Placental pericyte (primary cell): ENCODE measurements around the gene IL5RA. TPM values are rescaled to one million over a fixed set of nuclear protein-coding genes. Genes with fewer than 3 reads are reported as not detected.

ENCODE experiments used
- small RNA-seq: library from RNA; depleted of rRNA; stranded (forward); fragments of <200 nt; gene quantifications from one replicate; pipeline ENCODE3, GENCODE V24; 2012; ENCODE audit warnings: low replicate concordance
- total RNA-seq: library from RNA; depleted of rRNA; stranded (reverse); fragments of >200 nt; gene quantifications from 2 replicates; pipeline ENCODE4 v1.2.3, GENCODE V29; 2012

Gene IL5RA
- not detected in 2 replicates for total RNA-seq

GRCh38 chr3:3110299-3110630, at the start of gene IL5RA:
TSS of gene IL5RA (minus strand) at chr3:3110374. CDS start at chr3:3104984, 5,390 bp downstream.

GRCh38 chr3:3126477-3127431, 16.6 kb upstream of the IL5RA start, which contains the start of gene TRNT1:
TSS of gene TRNT1 (plus strand) at chr3:3126940. CDS start at chr3:3129041, 2,101 bp downstream.

Small RNA genes lying within 50 kb of the gene (small RNA-seq; reads per million reads assigned to genes)
- not detected for gene RF00416

Other genes starting within 250 kb of the IL5RA start
- gene TRNT1, start 16.6 kb upstream of the IL5RA start, total RNA-seq = 26.5 and 26.6 TPM in 2 replicates
- 34.1 and 77.3 TPM in 2 replicates for gene CRBN, start 69.3 kb upstream of the IL5RA start, total RNA-seq